GM19238 (cell line): ENCODE results near the gene MGST2.

ENCODE experiments used
- DNase-seq: peaks from one replicate; pipeline ENCODE4 v3.0.0; 2011; ENCODE audit warnings: low spot score; ENCODE audit not compliant: insufficient read length

MGST2 gene

GRCh38 chr4:139643042-139643895 lies 22.4 kb upstream of the MGST2 start:
- no peak for DNase-seq

GRCh38 chr4:139645458-139645857 lies 20.2 kb upstream of the MGST2 start:
- no peak for DNase-seq

- DNase-seq = no peak
Measured at GRCh38 chr4:139647184-139647583, 18.4 kb upstream of the MGST2 start.

GRCh38 chr4:139647952-139648351 lies 17.7 kb upstream of the MGST2 start:
- no peak for DNase-seq

GRCh38 chr4:139651282-139652194 lies 14.1 kb upstream of the MGST2 start:
- peak; percentile 30 for DNase-seq

- DNase-seq = no peak
Measured at GRCh38 chr4:139654516-139654915, 11.1 kb upstream of the MGST2 start.

- no peak for DNase-seq
Measured at GRCh38 chr4:139655116-139655515, 10.5 kb upstream of the MGST2 start.

GRCh38 chr4:139656614-139657486 lies 8.8 kb upstream of the MGST2 start:
- peak; percentile 28 for DNase-seq

- no peak for DNase-seq
Measured at GRCh38 chr4:139658185-139658584, 7.4 kb upstream of the MGST2 start.

GRCh38 chr4:139658586-139659382 lies 6.8 kb upstream of the MGST2 start:
- DNase-seq = no peak

- no peak for DNase-seq
Measured at GRCh38 chr4:139659735-139660424, 5.7 kb upstream of the MGST2 start.

GRCh38 chr4:139660568-139661043 lies 5.0 kb upstream of the MGST2 start:
- DNase-seq = no peak

- no peak for DNase-seq
Measured at GRCh38 chr4:139663561-139664138, 2.0 kb upstream of the MGST2 start.

- no peak for DNase-seq
Measured at GRCh38 chr4:139664442-139664841, 1.2 kb upstream of the MGST2 start.

GRCh38 chr4:139665079-139665689 lies 435 bp upstream of the MGST2 start:
- DNase-seq = no peak

GRCh38 chr4:139666735-139667281 lies 1.2 kb downstream of the MGST2 start:
- no peak for DNase-seq

- DNase-seq = no peak
Measured at GRCh38 chr4:139668036-139668435, 2.4 kb downstream of the MGST2 start.

GRCh38 chr4:139668658-139669201 lies 3.1 kb downstream of the MGST2 start:
- no peak for DNase-seq
